SK-N-SH (cell line): ENCODE results near the gene MSANTD3.

Source experiments
- GATA2 ChIP-seq: sonication (generic); formaldehyde crosslinking; IDR thresholded peaks from 2 replicates; pipeline ENCODE4 v1.5.0; 2020; ENCODE audit warnings: mild to moderate bottlenecking, missing genetic modification reagents
- POLR2AphosphoS5 ChIP-seq: IDR thresholded peaks from 2 replicates; pipeline ENCODE4 v1.6.1; 2012; ENCODE audit warnings: low read depth, low read length
- TF ChIP-seq, protein P1 (sequence below): fragments of 200-600 bp; sonication (generic); IDR thresholded peaks from 2 replicates; pipeline ENCODE4 v1.6.1; 2017; ENCODE audit warnings: antibody characterized with exemption, mild to moderate bottlenecking, moderate library complexity
- TF ChIP-seq, protein P2 (sequence below): IDR thresholded peaks from 2 replicates; pipeline ENCODE4 v1.6.1; 2012; ENCODE audit warnings: mild to moderate bottlenecking, low read depth, low read length, moderate library complexity

DNA sequence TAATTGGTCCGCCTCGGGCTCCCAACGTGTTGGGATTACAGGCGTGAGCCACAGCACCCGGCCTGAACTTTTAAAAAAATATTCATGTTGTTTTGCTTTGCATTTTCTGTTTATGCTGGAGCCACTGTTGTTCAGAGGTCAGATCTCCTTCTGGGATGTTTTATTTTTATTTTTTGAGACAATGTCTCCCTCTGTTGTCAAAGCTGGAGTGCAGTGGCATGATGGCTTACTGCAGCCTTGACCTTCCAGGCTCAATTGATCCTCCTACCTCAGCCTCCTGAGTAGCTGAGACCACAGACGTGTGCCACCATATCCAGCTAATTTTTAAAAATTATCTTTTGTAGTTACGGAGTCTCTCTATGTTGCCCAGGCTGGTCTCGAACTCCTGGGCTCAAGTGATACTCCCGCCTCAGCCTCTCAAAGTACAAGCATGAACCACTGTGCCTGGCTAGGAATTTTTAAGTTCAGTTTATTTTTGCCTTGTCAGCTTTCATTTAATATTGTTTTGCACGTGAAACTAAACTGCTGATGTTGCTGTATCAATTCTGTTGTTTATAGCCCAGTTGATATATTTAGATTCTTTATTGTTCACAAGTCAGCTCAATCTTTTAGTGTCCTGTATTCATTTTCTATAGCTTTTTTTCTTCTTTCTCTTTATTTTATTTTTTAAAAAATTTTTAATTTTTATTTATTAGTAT is 59.7 kb downstream of the MSANTD3 start:
- TF ChIP-seq, protein P1, sequence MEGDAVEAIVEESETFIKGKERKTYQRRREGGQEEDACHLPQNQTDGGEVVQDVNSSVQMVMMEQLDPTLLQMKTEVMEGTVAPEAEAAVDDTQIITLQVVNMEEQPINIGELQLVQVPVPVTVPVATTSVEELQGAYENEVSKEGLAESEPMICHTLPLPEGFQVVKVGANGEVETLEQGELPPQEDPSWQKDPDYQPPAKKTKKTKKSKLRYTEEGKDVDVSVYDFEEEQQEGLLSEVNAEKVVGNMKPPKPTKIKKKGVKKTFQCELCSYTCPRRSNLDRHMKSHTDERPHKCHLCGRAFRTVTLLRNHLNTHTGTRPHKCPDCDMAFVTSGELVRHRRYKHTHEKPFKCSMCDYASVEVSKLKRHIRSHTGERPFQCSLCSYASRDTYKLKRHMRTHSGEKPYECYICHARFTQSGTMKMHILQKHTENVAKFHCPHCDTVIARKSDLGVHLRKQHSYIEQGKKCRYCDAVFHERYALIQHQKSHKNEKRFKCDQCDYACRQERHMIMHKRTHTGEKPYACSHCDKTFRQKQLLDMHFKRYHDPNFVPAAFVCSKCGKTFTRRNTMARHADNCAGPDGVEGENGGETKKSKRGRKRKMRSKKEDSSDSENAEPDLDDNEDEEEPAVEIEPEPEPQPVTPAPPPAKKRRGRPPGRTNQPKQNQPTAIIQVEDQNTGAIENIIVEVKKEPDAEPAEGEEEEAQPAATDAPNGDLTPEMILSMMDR = peak; percentile 9; the same call in 1 of the 2 replicates
- TF ChIP-seq, protein P2, sequence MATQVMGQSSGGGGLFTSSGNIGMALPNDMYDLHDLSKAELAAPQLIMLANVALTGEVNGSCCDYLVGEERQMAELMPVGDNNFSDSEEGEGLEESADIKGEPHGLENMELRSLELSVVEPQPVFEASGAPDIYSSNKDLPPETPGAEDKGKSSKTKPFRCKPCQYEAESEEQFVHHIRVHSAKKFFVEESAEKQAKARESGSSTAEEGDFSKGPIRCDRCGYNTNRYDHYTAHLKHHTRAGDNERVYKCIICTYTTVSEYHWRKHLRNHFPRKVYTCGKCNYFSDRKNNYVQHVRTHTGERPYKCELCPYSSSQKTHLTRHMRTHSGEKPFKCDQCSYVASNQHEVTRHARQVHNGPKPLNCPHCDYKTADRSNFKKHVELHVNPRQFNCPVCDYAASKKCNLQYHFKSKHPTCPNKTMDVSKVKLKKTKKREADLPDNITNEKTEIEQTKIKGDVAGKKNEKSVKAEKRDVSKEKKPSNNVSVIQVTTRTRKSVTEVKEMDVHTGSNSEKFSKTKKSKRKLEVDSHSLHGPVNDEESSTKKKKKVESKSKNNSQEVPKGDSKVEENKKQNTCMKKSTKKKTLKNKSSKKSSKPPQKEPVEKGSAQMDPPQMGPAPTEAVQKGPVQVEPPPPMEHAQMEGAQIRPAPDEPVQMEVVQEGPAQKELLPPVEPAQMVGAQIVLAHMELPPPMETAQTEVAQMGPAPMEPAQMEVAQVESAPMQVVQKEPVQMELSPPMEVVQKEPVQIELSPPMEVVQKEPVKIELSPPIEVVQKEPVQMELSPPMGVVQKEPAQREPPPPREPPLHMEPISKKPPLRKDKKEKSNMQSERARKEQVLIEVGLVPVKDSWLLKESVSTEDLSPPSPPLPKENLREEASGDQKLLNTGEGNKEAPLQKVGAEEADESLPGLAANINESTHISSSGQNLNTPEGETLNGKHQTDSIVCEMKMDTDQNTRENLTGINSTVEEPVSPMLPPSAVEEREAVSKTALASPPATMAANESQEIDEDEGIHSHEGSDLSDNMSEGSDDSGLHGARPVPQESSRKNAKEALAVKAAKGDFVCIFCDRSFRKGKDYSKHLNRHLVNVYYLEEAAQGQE = no peak
- TF ChIP-seq POLR2AphosphoS5 = no peak
- no peak for TF ChIP-seq GATA2
